Stimulated activated CD4-positive, alpha-beta T cell treated with anti-CD3 and anti-CD28 coated beads, Interleukin-2, amount 100 ng/mL, for 24 hours (primary cell): ENCODE data around the gene CTBP1.

ENCODE experiments used
- DNase-seq, 2 donors: peaks; one replicate each; pipeline ENCODE4 v3.0.0-alpha.2; 2020

CTBP1 gene

DNA sequence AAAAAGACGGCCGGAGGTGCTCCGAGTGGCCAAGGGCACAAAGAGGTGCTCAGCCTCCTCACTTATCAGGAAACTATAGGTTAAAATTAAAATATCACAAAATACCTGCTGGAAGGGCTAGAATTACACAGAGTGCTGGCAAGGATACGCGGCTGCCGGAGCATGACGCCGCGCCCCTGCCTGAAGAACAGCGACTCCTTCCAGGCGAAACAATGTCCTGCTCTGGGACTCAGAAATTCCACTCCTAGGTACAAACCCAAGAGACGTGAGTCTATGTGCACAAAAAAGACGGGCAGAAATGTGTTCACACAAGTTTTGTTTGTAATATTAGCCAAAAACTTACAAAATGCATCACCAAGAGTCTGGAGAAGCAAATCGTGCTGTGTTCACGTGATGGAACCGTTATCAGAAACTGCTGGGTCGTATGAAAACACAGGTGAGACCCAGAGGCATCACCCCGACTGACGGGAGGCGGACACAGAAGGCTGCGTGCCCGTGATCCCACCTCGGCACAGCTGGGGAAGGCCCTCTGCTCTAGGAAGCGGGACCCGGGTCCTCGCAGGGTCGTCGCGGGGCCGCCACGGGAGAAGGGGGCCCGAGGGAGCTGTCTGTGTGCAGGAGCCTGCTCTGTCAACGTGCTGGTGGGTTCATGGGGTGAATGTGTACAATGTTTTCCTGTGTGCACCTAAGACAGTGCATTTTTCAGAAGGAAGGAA is 27.6 kb downstream of the CTBP1 start:
- no peak for DNase-seq

DNA sequence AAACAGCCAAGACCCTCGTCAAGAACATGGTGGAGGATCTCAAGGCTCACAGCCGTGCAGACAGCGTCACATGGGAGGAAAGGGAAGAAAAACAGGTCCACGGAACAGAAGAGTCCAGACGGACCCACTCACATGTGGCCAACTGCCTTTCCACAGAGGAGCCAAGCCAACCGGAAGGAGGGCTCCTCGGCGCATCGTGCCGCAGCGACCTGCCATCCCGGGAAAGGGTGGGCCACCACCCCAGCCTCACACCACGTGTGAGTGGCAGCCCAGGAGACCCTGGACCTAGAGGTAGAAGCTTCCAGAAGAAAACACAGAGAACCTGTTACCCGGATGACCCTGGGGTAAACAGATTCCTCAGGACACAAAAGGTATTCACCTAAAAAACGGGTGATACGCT is 28.4 kb downstream of the CTBP1 start:
- no peak for DNase-seq

- DNase-seq, result no peak
These were observed 29.4 kb downstream of the CTBP1 start for GRCh38 chr4:1219566-1219950.

GRCh38 chr4:1218634-1219565 is 30.0 kb downstream of the CTBP1 start:
- DNase-seq, result no peak

DNA sequence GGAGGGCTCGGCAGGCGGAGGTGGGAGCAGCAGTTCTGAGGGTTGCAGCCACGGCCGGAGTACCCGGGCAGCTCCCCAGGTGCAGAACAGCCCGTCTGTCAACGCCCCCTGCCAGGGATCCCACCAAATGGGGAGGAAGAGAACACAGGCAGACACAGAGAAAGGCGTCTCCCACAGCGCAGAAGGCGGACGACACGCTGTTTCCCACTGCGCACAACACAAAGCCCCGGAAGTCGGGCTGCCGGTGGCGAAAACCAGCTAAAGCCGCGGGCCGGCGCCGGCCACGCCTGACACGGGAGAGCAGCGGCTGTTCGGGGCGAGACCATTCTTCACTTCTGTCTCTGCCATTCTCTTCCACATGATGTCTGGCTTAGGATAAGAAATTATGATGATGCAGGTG is 31.6 kb downstream of the CTBP1 start:
- DNase-seq, result no peak

- DNase-seq, result peak; percentile 59 to 71
These were observed 32.0 kb downstream of the CTBP1 start for GRCh38 chr4:1216869-1217294.

DNA sequence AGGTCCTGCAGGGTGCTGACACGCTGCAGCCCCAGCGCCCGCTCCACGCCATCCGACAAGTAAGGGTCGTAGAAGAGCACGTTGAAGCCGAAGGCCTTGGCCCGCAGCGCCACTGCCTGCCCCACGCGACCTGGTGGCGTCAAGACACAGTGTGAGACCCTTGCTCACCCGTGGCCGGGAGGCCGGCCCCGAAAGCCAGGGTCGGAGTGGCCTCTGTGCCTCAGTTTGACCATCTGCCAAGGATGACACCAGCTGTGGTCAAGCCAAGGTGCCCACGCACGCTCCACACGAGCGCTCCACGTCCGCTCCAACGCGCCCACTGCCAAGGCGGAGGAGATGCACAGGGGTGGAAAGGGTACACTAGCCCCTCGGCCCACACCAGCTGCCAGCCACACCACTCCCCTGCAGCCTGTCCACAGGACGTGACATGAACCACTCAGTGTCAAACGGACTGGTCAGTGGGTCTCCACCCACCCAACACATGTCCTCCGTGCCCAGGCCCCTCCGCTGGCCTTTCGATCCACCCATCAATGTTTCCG is 32.8 kb downstream of the CTBP1 start:
- no peak for DNase-seq

GRCh38 chr4:1215141-1216075 is 33.5 kb downstream of the CTBP1 start:
- DNase-seq, result no peak

- no peak for DNase-seq
These were observed 34.5 kb downstream of the CTBP1 start for GRCh38 chr4:1214101-1215095.

- DNase-seq, result no peak
These were observed 35.5 kb downstream of the CTBP1 start for GRCh38 chr4:1213336-1213995.

- no peak for DNase-seq
These were observed 36.2 kb downstream of the CTBP1 start for GRCh38 chr4:1212546-1213335.

- no peak for DNase-seq
These were observed 36.9 kb downstream of the CTBP1 start for GRCh38 chr4:1211891-1212545.

DNA sequence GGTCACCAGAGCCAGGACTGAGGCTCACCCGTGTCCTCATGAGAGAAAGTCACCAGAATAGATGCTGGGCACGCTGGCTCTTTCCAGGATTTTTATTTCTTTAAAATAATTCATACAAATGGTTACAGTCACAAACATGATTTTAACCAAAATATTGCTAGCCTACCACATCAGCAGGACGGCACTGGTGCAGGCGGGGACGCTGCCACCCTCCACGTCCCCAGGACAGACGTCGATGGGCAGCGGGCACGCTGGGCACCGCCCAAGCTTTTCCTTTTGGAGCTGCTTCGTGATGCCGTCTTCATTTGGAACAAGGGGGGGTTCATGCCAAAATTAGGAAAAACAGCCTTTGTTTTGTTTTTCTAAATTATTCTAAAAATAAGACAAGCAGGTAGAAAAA is 37.6 kb downstream of the CTBP1 start:
- no peak for DNase-seq

DNA sequence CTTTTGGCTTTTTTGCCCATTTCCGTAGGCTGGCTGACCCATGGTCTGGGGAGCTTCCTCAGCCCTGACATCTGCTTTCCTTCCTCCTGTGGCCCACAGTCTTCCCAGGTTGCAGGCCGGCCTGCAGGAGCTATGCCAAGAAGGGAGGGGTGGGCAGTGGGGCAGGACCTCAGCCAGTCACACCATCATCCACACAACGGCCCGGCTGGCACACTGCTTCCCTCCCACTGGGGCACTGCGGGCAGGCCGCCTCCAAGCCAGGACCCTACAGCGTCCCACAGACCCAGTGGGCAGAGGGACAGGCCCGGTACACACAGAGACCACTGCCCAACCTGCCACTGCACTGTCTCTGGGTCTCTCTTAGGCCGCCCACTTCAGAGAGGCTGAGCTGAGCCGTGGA is 38.0 kb downstream of the CTBP1 start:
- DNase-seq, result no peak

DNA sequence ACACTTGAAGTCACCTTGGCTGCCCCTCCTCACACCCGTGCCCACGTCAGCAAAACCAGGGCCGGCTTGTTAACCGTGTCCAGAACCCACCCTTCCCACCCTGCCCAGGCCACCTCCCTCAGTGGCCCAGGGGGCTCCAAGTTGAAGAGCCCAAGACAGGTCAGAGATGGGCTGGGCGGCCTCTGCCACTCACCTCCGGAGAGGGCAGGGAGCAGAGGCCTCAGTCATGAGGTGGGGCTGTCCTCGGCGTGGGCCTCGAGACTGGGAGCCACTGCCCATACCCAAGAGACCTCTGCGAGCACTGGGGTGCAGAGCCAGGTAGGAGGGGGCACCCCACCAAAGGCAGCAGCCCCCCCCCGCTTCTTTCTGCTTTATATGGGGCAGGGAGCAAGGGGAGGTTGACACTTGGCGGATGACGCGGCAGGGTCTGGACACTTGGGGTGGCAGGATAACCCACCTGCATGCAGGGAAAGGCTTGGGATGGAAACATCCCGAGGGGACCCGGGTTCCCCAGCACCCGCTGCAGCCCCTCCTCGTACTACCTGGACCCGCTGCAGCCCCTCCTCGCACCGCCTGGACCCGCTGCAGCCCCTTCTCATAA is 38.6 kb downstream of the CTBP1 start:
- no peak for DNase-seq

DNA sequence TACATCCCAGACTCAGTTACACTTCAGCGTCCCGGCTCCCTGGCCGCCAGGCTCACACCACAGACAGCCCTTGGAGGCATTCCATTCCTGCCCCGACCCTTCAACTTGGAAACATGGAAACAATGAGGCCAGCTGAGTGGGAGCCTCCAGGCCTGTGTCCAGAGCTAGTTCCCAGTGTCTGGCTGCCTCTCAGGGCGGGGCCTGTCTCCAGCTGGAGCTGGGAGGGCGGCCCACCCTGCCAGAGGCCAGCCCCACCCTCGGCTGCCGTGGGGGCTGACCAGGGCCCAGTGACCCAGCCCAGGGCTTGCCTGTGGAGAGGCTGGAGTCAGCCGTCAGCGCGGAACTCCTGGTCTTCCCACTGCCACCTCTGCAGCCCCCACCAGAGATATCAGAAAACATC is 39.1 kb downstream of the CTBP1 start:
- no peak for DNase-seq

- no peak for DNase-seq
These were observed 39.8 kb downstream of the CTBP1 start for GRCh38 chr4:1208970-1209704.

DNA sequence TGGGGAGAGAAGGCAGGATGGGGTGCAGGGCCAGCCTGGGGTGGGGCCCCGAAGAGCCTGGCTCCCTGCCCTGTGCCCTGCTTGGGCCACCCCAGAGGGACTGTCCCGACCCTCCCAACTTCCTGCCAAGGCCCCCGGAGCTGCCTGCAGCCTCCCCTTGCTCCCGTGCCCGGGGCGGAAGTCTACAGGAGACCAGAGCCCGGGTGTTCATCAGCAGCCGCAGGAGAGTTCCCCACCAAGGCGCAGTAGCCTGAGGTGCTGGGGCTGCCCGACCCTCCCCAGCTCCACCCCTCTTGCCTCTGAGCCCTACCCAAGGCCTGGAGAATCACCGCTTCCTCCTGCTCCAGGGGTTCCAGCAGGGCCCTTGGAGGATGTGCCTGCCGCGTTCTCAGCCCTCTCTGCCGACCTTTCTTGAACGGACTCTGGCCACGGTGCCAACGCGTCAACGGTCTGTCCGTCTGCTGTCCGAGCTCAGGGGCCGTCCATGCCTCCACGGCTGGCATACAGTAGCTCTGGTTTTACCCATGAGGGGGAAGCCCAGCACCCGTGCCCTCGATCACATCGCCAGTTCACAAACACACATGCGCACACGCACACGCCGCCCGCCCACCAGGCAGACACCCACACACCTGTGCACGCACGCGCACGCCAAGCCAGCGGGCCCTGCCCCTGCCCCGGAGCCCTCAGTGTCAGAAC is 40.5 kb downstream of the CTBP1 start:
- no peak for DNase-seq
